ENCODE results near the gene HTRA2.
A peak's percentile ranks its signal among the peaks of the same experiment; 100 is the strongest.

The HTRA2 gene

GRCh38 chr2:74528600-74529356 lies 955 bp upstream of the HTRA2 start:
- TF ChIP-seq CTCF (IDR thresholded peaks at IDR 0.05; ENCODE audit: low read depth, low read length) (no peak), POLR2A (IDR thresholded peaks at IDR 0.05; ENCODE audit: extremely low read depth, insufficient read length) (no peak), MAX (IDR thresholded peaks at IDR 0.05; ENCODE audit: low read depth, low read length) (peak; percentile 55; the same call in 1 of the 2 replicates), MYC (IDR thresholded peaks at IDR 0.05; ENCODE audit: low read depth, low read length) (no peak)
- DNase-seq (ENCODE audit: low read depth): no peak
- H3K4me3 ChIP-seq (ENCODE audit: low read depth, low read length): peak overlapping the region; percentile 99

- no peak for TF ChIP-seq CTCF (IDR thresholded peaks at IDR 0.05; ENCODE audit: low read depth, low read length)
- TF ChIP-seq POLR2A (IDR thresholded peaks at IDR 0.05; ENCODE audit: extremely low read depth, insufficient read length): no peak
- peak; percentile 33; the same call in 1 of the 2 replicates for TF ChIP-seq MAX (IDR thresholded peaks at IDR 0.05; ENCODE audit: low read depth, low read length)
- peak; percentile 25; the same call in 1 of the 2 replicates for TF ChIP-seq MYC (IDR thresholded peaks at IDR 0.05; ENCODE audit: low read depth, low read length)
- H3K4me3 ChIP-seq (ENCODE audit: low read depth, low read length): peak overlapping the region; percentile 99
- peak; percentile 70 for DNase-seq (ENCODE audit: low read depth)
These were observed 780 bp downstream of the HTRA2 start for GRCh38 chr2:74530239-74531187.

GRCh38 chr2:74531666-74532065 lies 1.9 kb downstream of the HTRA2 start:
- TF ChIP-seq MAX (IDR thresholded peaks at IDR 0.05; ENCODE audit: low read depth, low read length) (no peak), POLR2A (IDR thresholded peaks at IDR 0.05; ENCODE audit: extremely low read depth, insufficient read length) (no peak), MYC (IDR thresholded peaks at IDR 0.05; ENCODE audit: low read depth, low read length) (no peak), CTCF (IDR thresholded peaks at IDR 0.05; ENCODE audit: low read depth, low read length) (no peak)
- DNase-seq (ENCODE audit: low read depth): no peak
- no peak overlapping the region for H3K4me3 ChIP-seq (ENCODE audit: low read depth, low read length)

GRCh38 chr2:74532222-74532621 lies 2.5 kb downstream of the HTRA2 start:
- DNase-seq (ENCODE audit: low read depth): peak; percentile 68
- TF ChIP-seq POLR2A (IDR thresholded peaks at IDR 0.05; ENCODE audit: extremely low read depth, insufficient read length) (no peak), CTCF (IDR thresholded peaks at IDR 0.05; ENCODE audit: low read depth, low read length) (peak; percentile 11)
- no peak overlapping the region for H3K4me3 ChIP-seq (ENCODE audit: low read depth, low read length)

- H3K4me3 ChIP-seq (ENCODE audit: low read depth, low read length): no peak overlapping the region
- no peak for DNase-seq (ENCODE audit: low read depth)
- no peak for TF ChIP-seq MYC (IDR thresholded peaks at IDR 0.05; ENCODE audit: low read depth, low read length)
- no peak for TF ChIP-seq POLR2A (IDR thresholded peaks at IDR 0.05; ENCODE audit: extremely low read depth, insufficient read length)
These were observed 3.7 kb downstream of the HTRA2 start for GRCh38 chr2:74533464-74533863.

GRCh38 chr2:74534411-74534810 lies 4.7 kb downstream of the HTRA2 start:
- no peak for DNase-seq (ENCODE audit: low read depth)
- H3K4me3 ChIP-seq (ENCODE audit: low read depth, low read length): no peak overlapping the region
- TF ChIP-seq MAX (IDR thresholded peaks at IDR 0.05; ENCODE audit: low read depth, low read length): no peak
- no peak for TF ChIP-seq CTCF (IDR thresholded peaks at IDR 0.05; ENCODE audit: low read depth, low read length)
- TF ChIP-seq MYC (IDR thresholded peaks at IDR 0.05; ENCODE audit: low read depth, low read length): no peak
- TF ChIP-seq POLR2A (IDR thresholded peaks at IDR 0.05; ENCODE audit: extremely low read depth, insufficient read length): no peak
